Neural cell (in vitro differentiated cells): ENCODE measurements around the gene CDK5RAP1.

Experiments used
- CTCF ChIP-seq: fragments of 450-650 bp; IDR thresholded peaks from 2 replicates; pipeline ENCODE4 v1.5.1; 2014; ENCODE audit warnings: antibody characterized with exemption, mild to moderate bottlenecking, moderate library complexity; ENCODE audit not compliant: poor library complexity, severe bottlenecking
- EP300 ChIP-seq: fragments of 450-650 bp; conservative IDR thresholded peaks from 2 replicates; pipeline ENCODE4 v1.6.1; 2014; ENCODE audit warnings: antibody characterized with exemption, mild to moderate bottlenecking, moderate library complexity; ENCODE audit not compliant: poor library complexity, severe bottlenecking
- EZH2 ChIP-seq: fragments of 200-600, 300-800 bp; shearing (Covaris generic), sonication (generic); IDR thresholded peaks from 2 replicates; pipeline ENCODE4 v1.6.1; 2014; ENCODE audit warnings: antibody characterized with exemption, low read length, borderline replicate concordance, mild to moderate bottlenecking; ENCODE audit not compliant: insufficient read depth, poor library complexity, severe bottlenecking
- MXI1 ChIP-seq: fragments of 450-650 bp; conservative IDR thresholded peaks from 2 replicates; pipeline ENCODE4 v1.6.1; 2014; ENCODE audit warnings: antibody characterized with exemption, mild to moderate bottlenecking; ENCODE audit not compliant: poor library complexity, severe bottlenecking
- POLR2AphosphoS5 ChIP-seq: IDR thresholded peaks from 2 replicates; pipeline ENCODE4 v1.6.1; 2012
- RAD21 ChIP-seq: fragments of 450-650 bp; conservative IDR thresholded peaks from 2 replicates; pipeline ENCODE4 v1.6.1; 2014; ENCODE audit warnings: antibody characterized with exemption, mild to moderate bottlenecking, moderate library complexity
- REST ChIP-seq: IDR thresholded peaks from 2 replicates; pipeline ENCODE4 v1.6.1; 2012; ENCODE audit warnings: borderline replicate concordance
- SMC3 ChIP-seq: fragments of 450-650 bp; conservative IDR thresholded peaks from 2 replicates; pipeline ENCODE4 v1.6.1; 2014; ENCODE audit warnings: antibody characterized with exemption, mild to moderate bottlenecking, moderate library complexity; ENCODE audit not compliant: poor library complexity
- TAF1 ChIP-seq: IDR thresholded peaks from 2 replicates; pipeline ENCODE4 v1.6.1; 2012; ENCODE audit warnings: low read depth

- TF ChIP-seq CTCF = no peak
- no peak for TF ChIP-seq POLR2AphosphoS5
- no peak for TF ChIP-seq EP300
- no peak for TF ChIP-seq EZH2
- no peak for TF ChIP-seq RAD21
- TF ChIP-seq SMC3 = no peak
- no peak for TF ChIP-seq TAF1
- no peak for TF ChIP-seq REST
- no peak for TF ChIP-seq MXI1
These were observed 22.0 kb upstream of the CDK5RAP1 start for GRCh38 chr20:33423141-33423834.
